ENCODE measurements around the gene PRPF19.

DNA sequence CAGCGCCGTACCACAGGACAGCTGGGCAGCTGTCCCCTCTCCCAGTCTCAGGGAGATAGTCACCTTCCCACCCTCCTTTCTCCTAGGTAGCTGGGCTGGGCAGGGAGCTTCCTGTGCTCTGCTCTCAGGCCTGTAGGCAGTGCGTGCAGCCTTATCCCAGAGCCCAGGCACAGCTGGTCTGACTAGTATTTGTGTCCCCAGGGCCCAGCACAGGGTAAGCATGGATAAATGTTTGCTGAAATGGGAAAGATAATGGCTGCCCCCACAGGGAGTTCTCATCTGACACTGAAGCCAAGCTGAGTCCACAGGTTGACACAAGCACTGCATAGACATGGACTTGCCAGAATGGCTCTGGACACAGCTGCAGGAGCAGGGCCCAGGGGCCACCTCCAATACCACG lies 35.8 kb upstream of the PRPF19 start:
- TF ChIP-seq CTCF (IDR thresholded peaks at IDR 0.05) (no peak), POLR2A (IDR thresholded peaks at IDR 0.05) (no peak), POLR2AphosphoS5 (IDR thresholded peaks at IDR 0.05) (no peak)
